GM13977 (cell line): Measurements from ENCODE around the gene CHD6.

Source experiments
- DNase-seq: peaks from one replicate; pipeline ENCODE4 v3.0.0; 2012; ENCODE audit warnings: low spot score
- in situ Hi-C: fragments of 300-500 bp; cut with MboI; formaldehyde crosslinking; loops from one replicate; pipeline ENCODE4 v1.12.0; 2022; ENCODE audit warnings: low sequenced_read_pairs, low pct_unique_long_range_greater_than_20kb, mixed read lengths, inconsistent platforms; ENCODE audit not compliant: unreplicated experiment
- TF ChIP-seq, protein P1 (sequence below): IDR thresholded peaks from 2 replicates; pipeline ENCODE4 v1.5.1; 2012; ENCODE audit warnings: mild to moderate bottlenecking, control low read depth; ENCODE audit not compliant: insufficient read depth; ENCODE audit errors: extremely low read depth, missing control alignments

The CHD6 gene

DNA sequence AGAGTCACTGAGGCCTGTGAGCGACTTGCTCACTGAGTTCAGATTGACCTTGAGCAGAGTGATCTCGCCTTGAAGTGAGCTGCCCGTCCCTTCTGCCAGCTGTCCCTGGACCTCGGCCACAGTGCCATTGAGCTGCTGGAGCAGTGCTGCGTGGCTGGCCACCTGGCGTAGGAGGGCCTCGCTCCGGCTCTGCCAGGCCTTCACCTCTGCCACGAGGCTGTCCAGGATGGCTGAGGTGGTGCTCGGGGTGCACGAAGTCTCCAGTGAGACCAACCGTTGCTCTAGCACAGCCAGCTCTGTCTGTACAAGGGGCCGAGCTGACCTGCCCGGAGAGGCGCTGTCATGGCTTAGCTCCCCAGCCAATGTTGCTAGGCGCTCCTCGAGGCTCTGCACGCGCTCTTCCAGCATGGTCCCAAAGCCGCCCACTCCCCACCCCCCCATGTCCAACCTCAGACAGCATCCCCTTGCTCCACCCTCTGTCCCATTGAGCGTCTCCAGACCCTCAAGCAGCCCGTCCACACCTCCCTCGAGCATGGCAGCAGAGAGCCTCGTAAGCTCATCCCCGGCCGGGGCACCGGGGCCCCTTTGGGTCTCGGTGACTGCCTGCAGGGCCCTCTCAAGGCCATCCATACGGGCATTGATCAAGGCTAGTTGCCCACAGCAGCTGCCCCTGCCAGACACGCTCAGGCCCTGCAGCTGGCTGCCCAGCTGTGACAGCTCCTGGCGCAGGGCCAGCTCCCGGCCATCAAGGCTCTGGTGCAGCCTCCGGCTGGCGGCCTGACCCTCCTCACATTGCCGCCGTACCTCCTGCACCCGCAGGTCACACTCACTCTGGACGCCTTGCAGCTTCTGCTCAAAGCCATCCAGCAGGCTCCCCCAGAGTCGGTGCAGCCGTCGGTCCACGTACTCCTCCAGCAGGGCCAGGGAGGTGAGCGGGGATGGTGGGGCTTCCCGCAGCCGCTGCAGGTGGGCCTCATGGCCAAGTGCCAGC lies 256.1 kb downstream of the CHD6 start:
- TF ChIP-seq, protein P1, sequence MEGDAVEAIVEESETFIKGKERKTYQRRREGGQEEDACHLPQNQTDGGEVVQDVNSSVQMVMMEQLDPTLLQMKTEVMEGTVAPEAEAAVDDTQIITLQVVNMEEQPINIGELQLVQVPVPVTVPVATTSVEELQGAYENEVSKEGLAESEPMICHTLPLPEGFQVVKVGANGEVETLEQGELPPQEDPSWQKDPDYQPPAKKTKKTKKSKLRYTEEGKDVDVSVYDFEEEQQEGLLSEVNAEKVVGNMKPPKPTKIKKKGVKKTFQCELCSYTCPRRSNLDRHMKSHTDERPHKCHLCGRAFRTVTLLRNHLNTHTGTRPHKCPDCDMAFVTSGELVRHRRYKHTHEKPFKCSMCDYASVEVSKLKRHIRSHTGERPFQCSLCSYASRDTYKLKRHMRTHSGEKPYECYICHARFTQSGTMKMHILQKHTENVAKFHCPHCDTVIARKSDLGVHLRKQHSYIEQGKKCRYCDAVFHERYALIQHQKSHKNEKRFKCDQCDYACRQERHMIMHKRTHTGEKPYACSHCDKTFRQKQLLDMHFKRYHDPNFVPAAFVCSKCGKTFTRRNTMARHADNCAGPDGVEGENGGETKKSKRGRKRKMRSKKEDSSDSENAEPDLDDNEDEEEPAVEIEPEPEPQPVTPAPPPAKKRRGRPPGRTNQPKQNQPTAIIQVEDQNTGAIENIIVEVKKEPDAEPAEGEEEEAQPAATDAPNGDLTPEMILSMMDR, result no peak
- DNase-seq, result no peak

DNA sequence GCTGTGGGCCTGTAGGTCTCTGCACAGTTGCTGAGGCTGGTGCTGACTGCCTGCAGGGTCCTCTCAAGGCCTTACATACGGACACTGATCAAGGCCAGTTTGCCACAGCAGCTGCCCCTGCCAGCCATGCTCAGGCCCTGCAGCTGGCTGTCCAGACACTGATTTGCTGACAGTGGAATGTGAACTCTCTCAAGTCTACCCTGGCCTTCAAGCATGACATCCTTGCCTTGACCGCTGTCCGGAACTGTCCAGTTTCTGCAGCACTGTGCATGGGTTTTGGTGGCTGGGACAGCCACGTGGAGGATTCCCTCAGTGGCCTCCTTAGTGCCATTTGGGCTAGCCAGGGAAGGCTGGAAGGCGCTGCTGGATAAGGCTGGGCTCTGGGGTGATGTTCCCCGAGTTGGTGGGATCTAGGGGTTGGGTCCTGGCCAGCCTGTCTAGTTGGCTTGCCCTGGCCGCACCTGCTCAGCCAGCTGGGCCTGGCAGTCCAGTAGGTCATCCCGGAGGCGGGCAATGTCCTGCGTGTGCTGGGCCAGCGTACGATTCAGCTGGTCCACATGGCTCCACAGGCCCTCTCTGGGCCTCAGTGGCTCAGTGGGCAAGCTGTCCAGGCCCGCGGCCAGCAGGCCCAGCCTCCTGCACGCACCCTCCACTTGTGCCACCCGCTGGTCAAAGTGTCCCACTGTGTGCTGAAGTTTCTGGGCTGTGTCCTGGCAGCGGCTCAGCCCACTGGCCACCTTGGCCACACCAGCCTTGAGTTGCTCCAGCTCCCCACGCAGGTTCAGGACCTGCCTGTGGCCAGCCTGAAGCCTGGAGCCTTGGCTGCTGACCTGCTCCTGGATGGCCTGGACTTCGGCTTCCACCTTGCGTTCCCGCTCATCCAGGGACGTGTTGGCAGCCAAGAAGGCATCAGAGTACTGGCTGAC lies 257.1 kb downstream of the CHD6 start:
- in situ Hi-C loops, result no loop called here
- no peak for DNase-seq
- TF ChIP-seq, protein P1, result no peak

More for the DNA sequence above, 256.1 kb downstream of the CHD6 start:
- in situ Hi-C loops, result no loop called here

DNA sequence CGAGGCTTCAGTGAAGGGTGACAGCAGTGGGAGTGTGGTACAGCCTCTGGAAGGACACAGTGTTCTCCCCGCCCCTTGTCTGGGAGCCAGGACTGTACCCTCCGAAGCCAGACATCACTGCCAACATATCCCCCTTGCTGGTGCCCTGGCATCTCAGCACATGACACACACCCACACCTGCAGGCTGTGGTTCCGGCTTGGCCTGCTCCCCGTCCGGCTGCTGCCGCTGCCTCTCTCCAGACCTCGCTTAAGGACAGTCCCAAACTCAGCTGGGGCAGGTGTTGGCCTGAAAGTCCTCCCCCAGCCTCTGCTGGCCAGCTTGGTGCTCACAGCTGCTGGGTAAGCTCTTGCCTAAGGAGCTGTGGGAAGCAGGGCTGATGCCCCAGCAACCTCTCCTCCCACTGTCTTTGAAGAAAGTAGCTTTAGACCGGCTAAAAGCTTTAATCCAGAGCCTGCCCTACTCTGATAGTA lies 258.6 kb downstream of the CHD6 start:
- in situ Hi-C loops, result no loop called here
- TF ChIP-seq, protein P1, result no peak

DNA sequence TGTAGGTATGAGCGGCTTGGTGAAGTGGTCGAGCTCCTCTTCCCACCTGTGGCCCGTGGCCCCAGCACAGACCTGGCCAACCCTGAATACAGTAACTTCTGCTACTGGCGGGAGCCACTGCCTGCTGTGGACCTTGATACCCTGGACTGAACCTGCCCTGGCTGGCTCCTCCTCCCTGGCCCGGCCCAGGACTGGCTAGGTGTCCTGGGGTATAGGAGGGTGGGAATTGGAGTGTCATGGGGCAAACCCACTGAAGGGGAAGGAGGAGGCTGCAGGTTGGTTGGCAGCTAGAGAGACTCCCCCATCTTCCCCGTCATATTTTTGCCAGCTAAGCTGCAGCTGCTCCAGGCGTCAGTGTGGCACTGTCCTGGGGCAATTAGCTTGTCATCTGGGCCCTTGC lies 259.5 kb downstream of the CHD6 start:
- TF ChIP-seq, protein P1, result no peak
- in situ Hi-C loops, result no loop called here
- no peak for DNase-seq

More for the DNA sequence above, 258.6 kb downstream of the CHD6 start:
- no peak for DNase-seq

DNA sequence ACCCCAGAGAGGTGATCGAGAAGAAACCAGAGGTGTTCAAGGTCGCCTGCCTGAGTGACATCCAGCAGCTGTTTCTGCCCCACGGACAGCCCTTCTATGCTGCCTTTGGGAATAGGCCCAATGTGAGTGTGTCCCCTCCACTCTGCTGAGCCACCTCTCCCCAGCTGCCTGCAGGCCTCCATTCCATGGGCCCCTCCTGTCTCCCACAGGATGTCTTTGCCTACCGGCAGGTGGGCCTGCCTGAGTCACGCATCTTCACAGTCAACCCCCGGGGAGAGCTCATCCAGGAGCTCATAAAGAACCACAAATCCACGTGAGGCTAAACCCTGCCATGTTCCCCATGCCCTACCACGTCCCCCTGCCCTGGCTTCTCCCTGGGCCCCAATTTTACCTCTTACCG lies 259.9 kb downstream of the CHD6 start:
- TF ChIP-seq, protein P1, result no peak

DNA sequence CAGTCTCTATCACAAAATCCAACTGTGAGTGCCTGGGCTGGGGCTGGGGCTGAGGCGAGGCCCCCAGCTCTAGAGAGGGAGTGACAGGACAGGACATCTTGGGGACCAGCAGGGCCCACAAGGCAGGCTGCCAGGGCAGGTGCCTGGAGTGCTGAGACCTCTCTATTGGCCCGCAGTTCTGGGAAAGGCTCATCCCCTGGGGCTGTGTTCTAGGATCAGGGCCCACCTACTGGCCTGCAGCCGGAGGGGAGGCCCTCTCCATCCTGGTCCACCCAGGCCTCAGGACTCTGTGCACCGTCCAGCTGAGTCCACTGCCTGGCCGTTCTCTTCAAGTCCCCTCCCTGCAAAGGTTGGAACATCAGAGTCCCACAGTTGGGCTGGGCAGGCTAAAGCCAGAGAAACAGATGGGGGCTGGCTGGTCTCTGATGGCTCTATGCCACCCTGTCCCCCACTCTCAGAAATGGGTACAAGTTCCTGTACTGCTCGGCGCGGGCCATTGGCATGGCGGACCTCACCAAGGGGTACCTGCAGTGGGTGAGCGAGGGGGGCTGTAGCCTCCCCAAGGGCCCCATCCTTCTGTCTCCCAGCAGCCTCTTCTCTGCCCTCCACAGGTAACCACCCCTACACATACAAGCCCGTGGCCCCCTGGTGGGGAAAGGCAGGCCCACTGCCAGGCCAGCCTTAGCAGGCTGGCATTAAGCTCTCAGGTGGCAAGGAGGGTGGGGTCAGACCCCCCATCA lies 260.6 kb downstream of the CHD6 start:
- DNase-seq, result no peak
- in situ Hi-C loops, result no loop called here
- TF ChIP-seq, protein P1, result no peak

More for the DNA sequence above, 259.9 kb downstream of the CHD6 start:
- no peak for DNase-seq
- in situ Hi-C loops, result no loop called here
